NOMO-1 treated with DMSO at 0.1 percent for 48 hours (cell line): Measurements from ENCODE around the gene SLC6A18.

Experiments
- DNase-seq: peaks from one replicate; lab custom pipeline; 2025; ENCODE audit not compliant: unreplicated experiment; lab: John Stamatoyannopoulos, UW

SLC6A18 gene

DNA sequence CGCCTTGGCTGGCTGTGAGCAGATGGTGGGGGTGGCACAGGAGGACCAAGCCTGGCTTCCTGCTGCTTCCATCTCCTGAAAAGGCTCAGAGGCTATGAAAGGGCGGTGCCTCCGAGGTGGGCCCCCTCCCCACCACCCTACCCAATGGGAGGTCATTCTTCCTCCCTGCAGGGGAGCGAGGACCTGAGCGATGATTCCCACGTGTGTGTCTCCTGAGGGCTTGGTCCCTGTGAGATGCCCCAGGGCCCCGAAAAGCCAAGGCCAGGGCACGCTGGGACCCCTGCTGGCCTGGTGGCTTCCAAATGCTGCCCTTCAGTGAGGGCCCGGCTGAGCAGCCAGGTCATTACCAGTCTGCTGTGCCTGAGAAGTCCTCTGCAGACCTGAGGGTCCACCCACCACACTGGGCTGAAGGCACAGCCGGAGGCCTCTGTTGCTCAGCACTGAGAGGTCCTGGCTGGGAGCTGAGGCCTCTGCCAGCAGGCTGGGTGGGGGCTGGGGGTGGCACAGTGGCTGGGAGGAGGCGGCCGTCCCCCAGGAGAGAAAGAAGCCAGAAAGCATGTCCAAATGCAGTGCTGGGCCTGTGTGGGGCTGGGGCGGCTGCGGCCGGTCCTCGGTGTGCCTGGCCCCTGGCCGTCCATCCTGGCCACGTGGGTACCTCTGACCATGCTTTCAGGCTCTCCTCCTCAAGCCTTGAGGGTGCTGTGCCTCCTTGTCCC, 37.8 kb upstream of the SLC6A18 start:
- DNase-seq = no peak

DNA sequence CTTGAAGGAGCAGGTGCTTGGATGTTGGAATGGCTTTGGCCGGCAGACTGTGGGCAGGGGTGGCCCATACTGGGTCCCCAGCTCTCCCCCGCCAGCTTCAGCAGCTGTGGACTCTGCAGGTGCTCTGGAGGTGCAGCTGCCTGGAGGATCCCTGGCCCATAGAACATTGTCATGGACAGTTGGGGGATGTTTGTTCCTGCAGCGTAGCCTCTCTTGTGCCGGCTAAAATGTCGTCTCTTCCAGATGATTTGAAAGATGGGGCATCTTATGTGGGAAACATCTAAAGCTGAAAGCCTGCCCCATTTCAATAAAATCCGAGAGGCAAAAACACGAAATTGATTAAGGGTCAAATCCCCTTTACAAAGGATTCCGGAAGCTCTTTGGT, 37.2 kb upstream of the SLC6A18 start:
- DNase-seq = no peak

DNA sequence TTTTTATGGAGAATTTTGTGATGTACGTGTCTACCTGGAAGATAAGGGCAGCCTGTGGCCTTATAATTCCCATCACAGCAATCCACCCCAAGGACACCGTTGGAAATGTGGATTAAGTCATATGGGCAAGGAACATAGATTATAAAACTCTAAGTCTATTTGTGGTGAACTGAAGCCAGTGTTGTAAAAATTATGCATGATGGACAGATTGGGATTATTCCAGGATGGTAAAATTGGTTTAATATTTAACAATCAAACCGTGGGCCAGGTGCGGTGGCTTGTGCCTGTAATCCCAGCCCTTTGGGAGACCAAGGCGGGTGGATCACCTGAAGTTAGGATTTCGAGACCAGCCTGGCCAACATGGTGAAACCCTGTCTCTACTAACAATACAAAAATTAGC, 36.7 kb upstream of the SLC6A18 start:
- DNase-seq = no peak

DNA sequence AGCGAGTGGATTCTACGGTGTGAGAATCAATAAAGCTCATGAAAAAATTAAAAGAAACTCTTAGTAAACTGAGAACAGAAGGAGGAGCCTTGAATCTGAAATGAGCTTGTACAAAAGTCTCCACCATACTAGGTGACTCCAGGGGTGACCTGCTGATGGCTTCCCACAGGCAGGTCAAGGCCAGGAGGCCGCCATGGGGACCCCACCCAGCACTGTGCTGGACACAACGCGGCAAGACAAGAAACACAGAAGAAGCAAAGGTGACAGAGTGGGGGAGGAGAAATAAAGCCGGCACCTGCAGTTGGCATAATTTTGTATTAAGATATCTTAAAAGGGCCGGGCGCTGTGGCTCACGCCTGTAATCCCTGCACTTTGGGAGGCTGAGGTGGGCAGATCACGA, 35.9 kb upstream of the SLC6A18 start:
- DNase-seq = no peak

DNA sequence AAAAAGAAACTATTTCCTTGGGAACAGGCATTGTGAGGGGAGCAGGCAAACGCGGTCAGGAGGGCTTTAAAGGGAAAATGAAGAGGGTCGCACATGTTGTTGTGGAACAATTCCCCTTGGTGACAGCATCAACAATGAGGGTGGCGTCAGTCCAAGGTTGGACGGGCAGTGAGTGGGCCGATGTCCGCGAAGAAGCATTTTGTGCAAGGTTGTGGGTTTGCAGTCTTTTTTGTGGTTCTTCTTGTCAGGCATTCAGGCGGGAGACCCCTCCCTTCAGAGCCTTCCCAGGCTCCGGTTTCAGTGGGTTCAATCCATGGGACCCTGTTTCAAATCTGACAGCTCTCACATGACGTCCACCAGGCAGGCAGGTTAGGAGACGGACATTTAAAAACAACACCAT, 34.9 kb upstream of the SLC6A18 start:
- no peak for DNase-seq

DNA sequence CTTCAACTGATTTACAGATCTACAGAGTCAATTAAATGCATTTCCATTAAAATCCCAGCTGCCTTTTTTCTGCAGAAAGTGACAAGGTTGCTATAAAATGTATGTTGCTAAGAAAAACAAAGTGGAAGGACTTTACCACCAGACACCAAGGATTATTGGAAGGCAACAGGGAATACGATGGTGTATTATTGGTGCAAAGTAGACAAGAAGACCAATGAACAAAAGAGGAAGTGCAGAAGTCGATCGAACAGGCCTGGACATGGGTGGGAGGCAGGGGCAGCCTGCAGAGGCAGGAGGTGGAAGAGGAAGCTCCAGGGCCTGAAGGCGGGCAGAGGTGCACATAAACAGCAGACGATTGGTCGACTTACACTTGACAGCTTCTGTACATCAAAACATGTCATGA, 34.3 kb upstream of the SLC6A18 start:
- peak; percentile 97 for DNase-seq

DNA sequence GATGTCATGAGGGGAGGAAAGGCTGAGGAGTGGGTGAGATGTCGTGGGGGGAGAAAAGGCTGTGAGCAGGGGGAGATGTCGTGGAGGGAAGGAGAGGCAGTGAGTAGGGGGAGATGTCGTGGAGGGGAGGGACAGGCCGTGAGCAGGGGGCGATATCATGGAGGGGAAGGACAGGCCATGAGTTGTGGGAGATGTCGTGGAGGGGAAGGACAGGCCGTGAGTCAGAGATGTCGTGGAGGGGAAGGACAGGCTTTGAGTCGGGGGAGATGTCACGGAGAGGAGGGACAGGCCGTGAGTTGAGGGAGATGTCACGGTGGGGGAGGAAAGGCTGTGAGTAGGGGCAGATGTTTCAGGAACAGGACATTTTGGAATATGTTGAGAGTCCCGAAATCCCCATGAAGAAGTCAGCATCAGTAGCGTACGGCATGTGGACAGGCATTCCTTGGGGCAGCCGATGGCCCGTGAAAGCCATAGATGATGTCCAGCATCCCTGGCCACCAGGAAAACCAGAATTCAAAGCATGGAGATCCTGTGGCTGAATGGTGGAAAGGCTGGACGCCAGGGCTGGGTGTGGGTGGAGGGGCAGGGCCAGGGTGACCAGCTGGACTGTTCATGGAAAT, 32.1 kb upstream of the SLC6A18 start:
- no peak for DNase-seq

DNA sequence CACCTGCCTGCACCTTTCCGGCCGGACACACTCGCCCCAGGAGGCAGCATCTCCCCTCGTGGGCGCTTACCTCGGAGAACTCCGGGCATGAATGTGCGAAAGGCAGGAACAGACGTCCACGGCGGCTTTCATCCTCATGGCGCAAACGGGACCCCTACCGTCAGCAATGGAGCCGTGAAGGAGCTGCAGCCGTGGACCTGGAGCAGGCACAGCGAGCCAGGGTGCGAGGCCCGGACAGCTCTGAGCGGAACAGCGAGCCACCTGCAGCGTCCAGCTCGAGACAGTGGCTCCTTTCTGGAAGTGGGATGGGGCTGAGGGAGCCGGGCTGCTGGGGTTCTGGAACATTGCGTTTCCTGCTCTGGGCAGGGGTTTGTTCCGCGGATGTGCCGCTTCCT, 31.6 kb upstream of the SLC6A18 start:
- no peak for DNase-seq

DNA sequence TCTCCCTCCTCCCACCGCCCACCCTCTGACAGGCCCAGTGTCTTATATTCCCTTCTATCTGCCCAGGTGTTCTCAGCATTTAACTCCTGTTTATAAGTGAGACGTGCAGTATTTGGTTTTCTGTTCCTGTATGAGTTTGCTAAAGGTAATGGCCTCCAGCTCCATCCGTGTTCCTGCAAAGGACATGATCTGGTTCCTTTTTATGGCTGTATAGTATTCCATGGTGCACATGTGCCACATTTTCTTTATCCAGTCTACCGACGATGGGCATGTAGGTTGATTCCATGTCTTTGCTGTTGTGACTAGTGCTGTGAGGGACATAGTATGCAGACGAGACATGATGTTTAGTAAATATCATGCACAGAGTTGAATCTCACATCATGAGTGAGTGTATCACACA, 30.8 kb upstream of the SLC6A18 start:
- no peak for DNase-seq

DNA sequence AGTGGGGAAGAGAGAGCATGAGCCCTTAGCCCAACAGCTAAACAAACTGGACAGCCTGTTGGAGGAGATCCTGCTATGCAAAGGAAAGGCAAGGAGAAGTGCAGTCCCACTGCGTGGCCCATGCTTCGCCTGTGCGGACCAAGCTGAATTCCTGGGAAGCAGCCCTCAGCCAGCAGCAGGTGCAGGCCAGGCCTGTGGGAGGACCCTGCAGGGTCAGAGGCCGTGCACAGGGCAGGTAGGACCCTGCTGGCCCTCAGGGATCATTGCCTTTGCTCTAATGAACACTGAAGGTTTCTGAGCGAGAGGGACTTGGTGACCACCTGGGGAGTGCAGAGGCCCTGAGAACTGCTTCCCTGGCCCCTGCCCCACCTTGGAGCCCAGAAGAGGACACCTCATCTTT, 29.7 kb upstream of the SLC6A18 start:
- no peak for DNase-seq

DNA sequence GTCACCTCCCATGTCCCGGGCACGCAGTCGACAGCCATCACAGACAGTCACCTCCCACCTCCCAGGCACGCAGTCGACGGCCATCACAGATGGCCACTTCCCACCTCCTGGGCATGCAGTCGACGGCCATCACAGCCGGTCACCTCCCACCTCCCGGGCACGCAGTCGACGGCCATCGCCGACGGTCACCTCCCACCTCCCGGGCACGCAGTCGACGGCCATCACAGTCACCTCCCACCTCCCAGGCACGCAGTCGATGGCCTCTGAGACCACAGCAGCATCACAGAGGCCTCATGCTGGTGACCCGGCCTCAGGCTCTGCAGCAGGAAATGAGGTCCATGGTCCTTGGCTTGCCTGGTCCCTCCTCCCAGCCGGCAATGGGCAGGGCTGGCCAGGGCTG, 29.3 kb upstream of the SLC6A18 start:
- no peak for DNase-seq

DNA sequence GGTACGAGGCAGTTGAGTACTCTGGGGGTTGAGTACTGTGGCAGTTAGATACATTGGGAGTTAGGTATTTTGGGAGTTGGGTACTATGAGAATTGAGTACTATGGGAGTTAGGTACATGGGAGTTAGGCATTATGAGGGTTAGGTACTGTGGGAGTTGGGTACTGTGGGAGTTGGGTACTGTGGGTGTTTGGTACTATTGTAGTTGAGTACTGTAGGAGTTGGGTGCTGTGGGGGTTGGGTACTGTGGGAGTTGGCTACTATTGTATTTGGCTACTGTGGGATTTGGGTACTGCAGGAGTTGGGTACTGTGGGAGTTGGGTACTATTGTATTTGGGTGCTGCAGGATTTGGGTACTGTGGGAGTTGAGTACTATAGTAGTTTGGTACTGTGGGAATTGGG, 28.6 kb upstream of the SLC6A18 start:
- no peak for DNase-seq

DNA sequence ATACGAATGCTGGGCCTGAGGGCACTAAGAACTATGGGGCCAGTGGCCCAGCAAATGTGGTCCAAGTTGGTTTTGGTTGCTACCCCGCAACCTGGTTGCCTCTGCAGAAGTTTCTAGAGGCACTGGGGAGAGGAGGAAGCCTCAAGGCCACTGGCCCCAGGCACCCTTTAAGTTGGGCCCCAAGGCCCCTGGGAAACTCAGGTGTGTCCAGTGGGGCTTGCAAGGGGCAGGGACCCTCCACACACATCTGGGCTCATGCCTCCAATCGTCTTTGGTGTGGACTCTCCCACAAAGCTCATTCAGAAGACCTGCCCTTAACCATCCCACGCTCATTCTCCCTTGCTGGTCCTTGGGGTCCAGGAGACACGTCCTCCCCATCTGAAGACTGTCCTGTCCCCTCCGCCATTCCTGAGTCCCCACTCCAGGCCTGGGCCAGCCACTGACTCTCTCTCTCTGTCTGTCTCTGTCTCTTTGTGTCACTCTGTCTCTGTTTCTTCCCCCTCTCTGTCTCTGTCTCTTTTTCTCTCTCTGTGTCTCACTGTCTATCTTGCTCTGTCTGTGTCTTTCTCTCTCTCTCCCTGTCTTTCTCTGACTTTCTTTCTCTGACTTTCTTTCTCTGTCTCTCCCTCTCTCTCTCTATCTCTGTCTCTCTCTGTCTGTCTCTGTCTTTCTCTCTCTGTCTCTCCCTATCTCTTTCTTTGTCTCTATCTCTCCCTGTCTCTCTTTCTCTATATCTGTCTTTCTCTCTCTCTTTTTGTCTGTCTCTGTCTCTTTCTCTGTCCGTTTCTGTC, 27.1 kb upstream of the SLC6A18 start:
- DNase-seq = no peak

DNA sequence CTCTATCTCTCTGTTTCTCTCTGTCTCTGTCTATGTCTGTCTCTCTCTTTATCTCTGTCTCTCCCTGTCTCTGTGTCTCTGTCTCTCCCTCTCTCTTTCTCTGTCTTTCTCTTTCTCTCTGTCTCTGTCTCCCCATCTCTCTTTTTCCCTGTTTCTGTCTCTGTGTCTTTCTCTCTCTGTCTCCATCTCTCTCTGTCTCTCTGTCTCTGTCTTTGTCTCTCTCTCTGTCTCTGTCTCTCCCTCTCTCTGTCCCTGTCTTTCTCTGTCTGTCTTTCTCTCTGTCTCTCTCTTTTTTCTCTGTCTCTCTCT, 25.9 kb upstream of the SLC6A18 start:
- no peak for DNase-seq

DNA sequence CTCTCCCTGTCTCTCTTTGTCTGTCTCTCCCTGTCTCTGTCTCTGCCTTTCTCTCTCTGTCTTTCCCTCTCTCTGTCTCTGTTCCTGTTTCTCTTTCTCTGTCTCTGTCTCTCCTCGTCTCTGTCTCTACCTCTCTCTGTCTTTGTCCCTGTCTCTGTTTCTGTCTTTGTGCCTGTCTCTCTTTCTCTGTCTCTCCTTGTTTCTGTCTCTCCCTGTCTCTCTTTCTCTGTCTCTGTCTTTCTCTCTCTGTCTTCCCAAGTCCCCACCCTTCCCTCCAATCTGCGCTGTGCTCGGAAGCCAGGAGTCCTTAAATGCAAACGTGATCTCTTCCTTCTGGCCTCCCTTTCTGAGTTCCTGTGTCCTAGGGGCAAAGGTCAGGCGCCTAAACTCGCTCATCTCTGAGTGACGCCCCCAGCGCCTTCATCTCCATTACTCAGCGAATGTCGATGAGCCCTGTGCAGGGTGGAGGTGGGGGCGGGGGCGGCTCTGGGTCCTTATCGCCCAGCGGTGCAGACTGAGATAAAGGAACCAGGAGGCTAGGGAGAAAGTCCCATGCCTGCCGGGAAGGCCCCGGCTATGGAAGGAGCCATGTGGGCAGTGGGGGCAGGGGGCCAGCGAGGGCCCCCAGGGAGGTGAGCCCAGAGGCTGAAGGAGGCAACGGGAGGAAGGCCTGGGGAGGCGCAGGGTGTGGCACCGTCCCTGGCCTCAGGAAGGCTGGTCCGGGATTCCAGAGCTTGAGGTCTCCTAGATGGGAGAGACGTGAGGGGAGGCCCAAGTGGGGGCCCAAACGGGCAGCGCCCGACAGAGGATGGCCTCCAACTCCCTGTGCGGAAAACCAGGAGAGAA, 25.3 kb upstream of the SLC6A18 start:
- DNase-seq = peak; percentile 40

DNA sequence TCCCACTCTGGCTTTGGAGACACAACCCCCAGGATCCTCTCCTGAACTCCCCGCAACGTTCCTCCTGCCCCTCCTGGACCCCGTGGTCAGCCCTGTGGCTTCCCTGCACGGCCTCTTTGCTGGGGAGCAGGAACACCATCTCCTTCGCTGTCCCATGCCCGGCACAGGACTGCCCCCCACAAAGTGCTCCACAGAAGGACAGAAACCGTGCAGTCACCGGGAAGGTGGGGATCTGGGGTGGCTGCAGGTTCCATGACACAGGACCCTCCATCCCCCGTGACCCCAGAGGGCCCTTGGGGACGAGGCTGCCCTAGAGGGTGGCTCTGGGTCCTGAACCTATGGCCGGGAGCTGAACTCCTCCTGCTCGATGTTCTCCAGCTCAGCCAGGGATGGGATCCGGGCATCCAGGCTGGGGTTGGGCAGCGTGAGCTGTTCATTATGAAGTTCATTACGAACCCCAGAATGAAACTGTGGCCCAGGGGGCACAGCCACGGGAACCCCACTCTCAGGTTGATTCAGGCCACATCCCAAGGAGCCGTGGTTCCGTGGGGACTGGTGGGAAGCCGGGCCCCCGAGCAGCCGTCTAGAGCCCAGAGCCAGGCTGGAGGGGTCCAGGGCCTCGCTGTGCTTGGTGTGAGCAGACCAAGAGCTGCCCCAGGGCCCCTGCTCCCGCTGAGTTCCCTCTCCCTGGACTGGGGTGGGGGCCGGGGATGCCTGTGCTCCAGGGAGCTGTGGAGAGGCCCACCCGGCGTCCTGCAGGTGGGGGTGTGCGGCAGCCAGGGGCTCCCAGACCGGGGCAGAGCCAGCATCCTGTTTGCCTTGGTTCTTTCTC, 24.5 kb upstream of the SLC6A18 start:
- no peak for DNase-seq

DNA sequence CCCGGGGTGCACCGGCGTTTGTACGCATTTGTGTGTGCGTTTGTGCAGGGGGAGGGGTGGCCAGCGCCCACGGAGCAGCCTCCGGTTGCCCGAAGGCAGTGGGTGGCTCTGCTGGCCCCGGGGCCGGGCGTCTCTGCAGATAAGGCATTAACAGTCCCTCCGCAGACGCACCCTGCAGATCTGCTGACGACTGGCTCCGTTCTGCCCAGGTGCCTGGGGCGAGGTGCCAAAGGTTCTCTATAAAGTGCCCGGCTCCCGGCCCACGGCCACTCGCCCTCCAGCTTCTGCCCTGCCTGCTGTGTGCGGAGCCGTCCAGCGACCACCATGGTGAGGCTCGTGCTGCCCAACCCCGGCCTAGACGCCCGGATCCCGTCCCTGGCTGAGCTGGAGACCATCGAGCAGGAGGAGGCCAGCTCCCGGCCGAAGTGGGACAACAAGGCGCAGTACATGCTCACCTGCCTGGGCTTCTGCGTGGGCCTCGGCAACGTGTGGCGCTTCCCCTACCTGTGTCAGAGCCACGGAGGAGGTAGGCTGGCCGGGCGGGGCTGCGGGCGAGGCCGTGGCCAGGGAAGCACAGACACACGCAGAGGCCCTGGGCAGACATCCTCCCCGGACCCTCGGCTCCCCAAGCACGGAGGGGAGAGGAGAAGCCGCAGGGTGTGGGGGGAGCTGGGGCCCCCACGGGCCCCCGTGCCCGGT, 23.7 kb upstream of the SLC6A18 start, which contains the start of gene SLC6A19:
TSS of gene SLC6A19 (plus strand) at position 269 of the 699 bp plus-strand sequence. CDS start at position 325, 56 bp downstream.
- no peak for DNase-seq

DNA sequence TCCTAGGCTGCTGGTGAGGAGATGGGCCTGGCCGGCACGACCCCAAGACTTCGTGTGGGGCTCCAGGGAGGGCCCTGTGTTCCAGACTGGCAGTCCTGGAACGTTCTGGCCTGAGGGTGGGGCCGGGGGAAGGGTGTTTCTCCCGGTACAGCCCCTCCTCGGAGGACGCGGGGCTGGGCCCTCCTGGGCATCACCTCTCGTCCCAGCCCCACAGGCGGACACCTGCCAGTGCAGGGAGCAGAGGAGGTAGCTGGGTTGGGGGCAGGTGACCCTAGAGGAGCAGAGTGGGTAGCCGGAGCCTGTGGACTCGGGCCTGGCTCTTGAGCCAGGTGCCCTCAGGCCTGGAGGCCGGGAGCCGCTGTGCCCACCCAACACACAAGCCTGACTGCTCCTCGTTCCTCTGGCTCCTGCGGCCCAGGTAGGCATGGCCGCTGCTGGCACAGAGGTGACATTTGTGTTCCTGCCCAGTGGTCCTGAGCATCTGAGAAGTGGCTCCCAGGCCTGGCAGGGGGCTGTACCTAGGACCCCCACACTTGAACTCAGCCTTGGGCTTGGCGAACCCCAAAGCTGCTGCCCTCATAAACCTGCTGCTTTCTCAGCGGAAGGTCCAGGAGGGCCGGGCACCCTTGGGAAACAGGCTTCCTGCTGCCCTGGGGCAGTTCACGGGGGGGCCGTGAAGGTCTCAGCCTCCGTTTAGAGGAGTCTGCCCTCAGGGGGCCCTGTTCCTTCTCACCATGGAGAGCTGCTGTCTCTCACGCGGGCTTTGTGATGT, 23.0 kb upstream of the SLC6A18 start:
- DNase-seq = no peak

DNA sequence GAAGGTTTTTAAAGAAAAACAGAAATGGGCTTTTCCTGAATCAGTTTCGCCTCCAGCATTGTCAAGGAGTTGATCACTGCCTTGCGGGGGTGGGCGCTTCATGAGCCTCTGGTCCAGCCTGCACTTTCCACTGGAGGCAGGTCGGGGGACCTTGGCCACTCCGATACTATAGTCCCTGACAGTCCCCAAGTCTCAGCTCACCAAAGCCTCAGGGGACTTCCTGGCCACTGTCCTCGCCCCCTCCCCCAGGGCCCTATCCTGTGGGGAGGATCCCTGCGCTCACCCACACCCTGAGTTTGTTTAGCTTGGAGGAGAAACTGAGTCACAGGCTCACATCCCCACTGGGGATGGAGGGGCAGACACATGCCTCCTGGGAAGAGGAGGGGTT, 22.4 kb upstream of the SLC6A18 start:
- DNase-seq = no peak
